OCI-LY7 (cell line): ENCODE data around the gene BRD7.

Source experiments
- CTCF ChIP-seq: fragments of 200-600 bp; sonication (generic); conservative IDR thresholded peaks from 2 replicates; pipeline ENCODE4 v1.5.1; 2014; ENCODE audit warnings: mild to moderate bottlenecking, antibody characterized with exemption, low read length, moderate library complexity, mixed read lengths
- EZH2phosphoT487 ChIP-seq: fragments of 200-600 bp; sonication (generic); IDR thresholded peaks from 2 replicates; pipeline ENCODE4 v1.6.1; 2018; ENCODE audit warnings: low read depth, borderline replicate concordance, mild to moderate bottlenecking, mixed run types, antibody characterized with exemption, low read length, moderate library complexity, mixed read lengths

GRCh38 chr16:50273382-50273690 lies 95.5 kb downstream of the BRD7 start:
- TF ChIP-seq CTCF (no peak), EZH2phosphoT487 (no peak)
